Heart left ventricle (tissue), 16 donors: Measurements from ENCODE around the gene EHMT1. TPM values are rescaled to one million over a fixed set of nuclear protein-coding genes. Genes with fewer than 3 reads are reported as not detected.

Experiments used
- ATAC-seq, 4 donors: fragments of 200-7000 bp; cut with Tn5 transposase; one replicate each; pipeline ENCODE4 v1.9.1; 2020 to 2022; ENCODE audit warnings: moderate library complexity in 4 of 4, mild to moderate bottlenecking in 3 of 4, moderate number of reproducible peaks in 1 of 4
- DNase-seq, 5 donors: peaks; one replicate each; pipeline ENCODE4 v3.0.0-alpha.2; 2020
- H3K27ac ChIP-seq, 12 donors: fragments of 200-600 bp; sonication (generic) in 4 of 12; one replicate each; pipeline versions ENCODE4 v1.5.0 to v1.8.0; 2016 to 2022; ENCODE audit warnings: mild to moderate bottlenecking in 2 of 12
- H3K27me3 ChIP-seq, 9 donors: fragments of 200-600 bp; sonication (generic) in 2 of 9; one replicate each; pipeline versions ENCODE4 v1.5.1 to v1.8.0; 2016 to 2022; ENCODE audit warnings: mild to moderate bottlenecking in 3 of 9
- H3K36me3 ChIP-seq, 9 donors: fragments of 200-600 bp; sonication (generic) in 2 of 9; one replicate each; pipeline versions ENCODE4 v1.5.0 to v1.8.0; 2018 to 2022; ENCODE audit warnings: mild to moderate bottlenecking in 2 of 9
- H3K4me1 ChIP-seq, 12 donors: fragments of 200-600 bp; sonication (generic) in 4 of 12; one replicate each; pipeline versions ENCODE4 v1.5.0 to v1.8.0; 2016 to 2022; ENCODE audit warnings: mild to moderate bottlenecking in 3 of 12
- H3K4me3 ChIP-seq, 12 donors: fragments of 200-600 bp; sonication (generic) in 4 of 12; one replicate each; pipeline versions ENCODE4 v1.5.0 to v1.8.0; 2017 to 2022; ENCODE audit warnings: mild to moderate bottlenecking in 9 of 12, moderate library complexity in 4 of 12
- H3K9me3 ChIP-seq, 12 donors: fragments of 200-600 bp; sonication (generic) in 4 of 12; one replicate each; pipeline versions ENCODE4 v1.5.0 to v1.8.0; 2016 to 2022; ENCODE audit warnings: mild to moderate bottlenecking in 1 of 12
- CTCF ChIP-seq, 12 donors: fragments of 200-600 bp; sonication (generic) in 4 of 12; IDR thresholded peaks; one replicate each; pipeline versions ENCODE4 v1.5.0 to v1.8.0; 2018 to 2022; ENCODE audit warnings: antibody characterized with exemption in 12 of 12, mild to moderate bottlenecking in 5 of 12
- POLR2A ChIP-seq, 2 donors: fragments of 450-650 bp; IDR thresholded peaks; one replicate each; pipeline ENCODE4 v1.6.1; 2017; ENCODE audit warnings: antibody characterized with exemption in 2 of 2, mild to moderate bottlenecking in 2 of 2, moderate library complexity in 2 of 2
- WGBS, 4 donors: extraction: QIAGEN DNeasy Blood & Tissue Kit in 2 of 4; methylation state at CpG; one replicate each; pipeline versions ENCODE4 v1.1.5 to v1.1.7; 2013 to 2018; 5-methylcytosine and 5-hydroxymethylcytosine counted together
- intact Hi-C, 10 donors: fragments of 100-400 bp; cut with DNase I; formaldehyde crosslinking; loops; one replicate each; pipeline versions ENCODE4 v1.11.1 to v1.14.2; 2022
- polyA plus RNA-seq, 2 donors: library from polyadenylated mRNA; stranded (reverse); fragments of 200-250 nt; gene quantifications; one replicate each; pipeline ENCODE4 v1.2.3, GENCODE V29; 2013
- total RNA-seq, 9 donors: library from RNA; depleted of rRNA in 2 of 9; stranded (reverse); fragments of >200 nt in 2 of 9; fragmentation: NEBNext Ultra II Directional in 3 of 9; extraction: Animal tissue kit (Norgen Biotek cat#: 25700) in 3 of 9; gene quantifications; one replicate each; pipeline versions ENCODE4 v1.1.0 to v1.2.4, GENCODE V29; 2016 to 2023
- donor health status: ischemic (EF 13 %, LVEDD 7.1; RV severe dilation, severe dysfunction).
- donor health status: healthy with polysubstance abuse.
- donor health status: DM: no; HTN: yes; CAD: no.
- donor health status: DM: no; HTN: no; CAD: no.
- donor health status: ischemic (EF 25% LVEDD 6.9; RV normal size, moderate dysfunction).
- donor health status: ischemic (EF 25% LVEDD 5.7; RV mildly dilated, moderate dysfunction).
- donor health status: healthy.
- donor health status: DM: yes; HTN: yes; CAD: no.
- donor health status: ischemic (EF 35%, LVEDD 5.7; RV mildly dilated, moderate dysfunction).
- donor health status: nonischemic (EF 11% LVEDD 7.7; RV severe dilation, severe dysfunction).
- donor health status: DM: yes; HTN: yes; CAD: no.
- donor health status: PGD.
- donor health status: ischemic (EF 29% LVEDD 5.4; RV normal size, mild dysfunction).
- donor health status: nonischemic (EF 23%, LVEDD 6.1; RV moderate dilation, normal function).

EHMT1 gene
- total and polyA plus RNA-seq, 11 donors: 24.5 to 55.9 (median 28.9) TPM

GRCh38 chr9:137774775-137775386 lies 156.1 kb downstream of the EHMT1 start:
- DNase-seq (no peak), ATAC-seq (no peak)
- Histone ChIP-seq H3K4me3 (no peak overlapping the region), H3K36me3 (peaks cover 2 to 90% (median 70%) of the 10 kb centered on the region in 9 donors), H3K4me1 (no peaks in the 10 kb centered on the region), H3K27ac (no peak overlapping the region), H3K9me3 (peaks cover 0 to 8% (median 0%) of the 10 kb centered on the region in 12 donors), H3K27me3 (no peaks in the 10 kb centered on the region)
- no peak for TF ChIP-seq CTCF (IDR thresholded peaks at IDR 0.05)
- no peak for TF ChIP-seq POLR2A (IDR thresholded peaks at IDR 0.05)
- intact Hi-C loops: loop anchor here in 1 of 10 donors (10.0 kb wide), 1 partner anchor 100 kb away; no protein-coding TSS in a partner anchor
- WGBS, 4 donors: 96 to 98% (median 96%) methylated on average over 16 to 24 of the region's 24 CpGs

- Histone ChIP-seq H3K4me3 (no peak overlapping the region), H3K9me3 (no peaks in the 10 kb centered on the region), H3K4me1 (no peaks in the 10 kb centered on the region), H3K27ac (no peak overlapping the region), H3K36me3 (peaks cover 0 to 80% (median 58%) of the 10 kb centered on the region in 9 donors), H3K27me3 (no peaks in the 10 kb centered on the region)
- intact Hi-C loops: loop anchor here in 1 of 10 donors (10.0 kb wide), 1 partner anchor 102 kb away; no protein-coding TSS in a partner anchor
- DNase-seq (peak in 1 of 5 donors; percentile 10), ATAC-seq (no peak)
- 92 to 95% (median 94%) methylated on average over 22 of the region's 22 CpGs for WGBS, 4 donors
- TF ChIP-seq POLR2A (IDR thresholded peaks at IDR 0.05): no peak
- TF ChIP-seq CTCF (IDR thresholded peaks at IDR 0.05): no peak
Measured at GRCh38 chr9:137776306-137776995, 157.6 kb downstream of the EHMT1 start.

GRCh38 chr9:137777761-137778160 lies 159.0 kb downstream of the EHMT1 start:
- 88 to 92% (median 88%) methylated on average over 19 to 20 of the region's 20 CpGs for WGBS, 4 donors
- peaks cover 0 to 81% (median 65%) of the 10 kb centered on the region in 9 donors for H3K36me3 ChIP-seq
- DNase-seq (no peak), ATAC-seq (no peak)
- H3K4me3 ChIP-seq: no peak overlapping the region
- TF ChIP-seq CTCF (IDR thresholded peaks at IDR 0.05): no peak
- no peak for TF ChIP-seq POLR2A (IDR thresholded peaks at IDR 0.05)
- intact Hi-C loops: loop anchor here in 1 of 10 donors (10.0 kb wide), 1 partner anchor 103 kb away; no protein-coding TSS in a partner anchor
- H3K27ac ChIP-seq: no peak overlapping the region
- no peaks in the 10 kb centered on the region for H3K27me3 ChIP-seq
- no peaks in the 10 kb centered on the region for H3K4me1 ChIP-seq
- H3K9me3 ChIP-seq: no peaks in the 10 kb centered on the region

GRCh38 chr9:137778336-137778735 lies 159.5 kb downstream of the EHMT1 start:
- H3K27me3 ChIP-seq: no peaks in the 10 kb centered on the region
- H3K27ac ChIP-seq: no peak overlapping the region
- no peak for DNase-seq
- H3K9me3 ChIP-seq: no peaks in the 10 kb centered on the region
- H3K4me1 ChIP-seq: no peaks in the 10 kb centered on the region
- intact Hi-C loops: loop anchor here in 1 of 10 donors (10.0 kb wide), 1 partner anchor 104 kb away; no protein-coding TSS in a partner anchor
- 93 to 96% (median 95%) methylated on average over 11 of the region's 11 CpGs for WGBS, 4 donors
- ATAC-seq: no peak
- TF ChIP-seq POLR2A (IDR thresholded peaks at IDR 0.05) (no peak), CTCF (IDR thresholded peaks at IDR 0.05) (no peak)
- no peak overlapping the region for H3K4me3 ChIP-seq
- H3K36me3 ChIP-seq: peaks cover 0 to 81% (median 71%) of the 10 kb centered on the region in 9 donors
